ENCODE results near the gene EEF1E1. TPM values are rescaled to one million over a fixed set of nuclear protein-coding genes. Genes with fewer than 3 reads are reported as not detected.

The EEF1E1 gene
- total and polyA plus RNA-seq, 9 of the 15 experiments (the other 6 are each of a cell fraction or from before 2014, with no cell fraction given), result 135 to 1,355 (median 327) TPM

DNA sequence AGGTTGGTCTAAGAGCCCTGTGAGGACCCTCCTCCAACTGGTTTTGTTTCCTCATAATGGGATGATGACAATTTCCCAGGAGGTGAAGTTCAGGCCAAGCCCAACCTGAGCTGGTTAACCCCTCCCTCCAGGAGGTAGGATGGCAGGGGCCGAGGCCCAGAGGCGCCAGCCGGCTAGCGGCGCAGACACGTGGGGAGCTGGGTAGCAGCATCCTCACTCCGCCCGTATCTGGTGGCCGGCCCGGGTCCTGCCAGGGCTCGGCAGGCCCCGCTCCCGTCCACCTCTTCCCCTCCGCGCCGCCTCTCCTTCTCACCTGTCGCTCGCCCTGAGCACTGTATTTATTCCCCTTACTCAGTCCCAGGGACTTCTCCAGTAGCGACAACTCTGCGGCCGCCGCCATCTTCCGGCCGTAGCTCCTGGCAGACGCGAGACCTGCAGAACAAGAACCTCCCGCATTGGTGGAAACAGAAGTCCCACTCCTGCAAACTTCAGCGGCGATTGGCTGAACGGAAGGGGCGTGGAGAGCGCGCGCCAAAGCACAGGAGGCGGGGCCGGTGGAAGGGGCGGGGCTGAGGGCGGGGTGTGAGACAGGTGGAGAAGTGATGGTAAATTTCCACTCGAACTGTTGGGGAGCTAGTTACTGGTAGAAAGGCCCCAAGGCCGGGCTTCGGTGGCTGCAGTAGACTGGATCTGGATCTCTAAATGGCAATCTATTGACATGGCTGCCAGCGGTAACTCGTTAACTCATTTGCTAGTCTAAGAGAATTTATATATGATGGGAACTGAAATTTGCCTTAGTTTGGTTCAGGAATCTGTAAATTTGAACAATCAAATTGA is at the start of gene EEF1E1 (continued):
- TF ChIP-seq, protein P1, sequence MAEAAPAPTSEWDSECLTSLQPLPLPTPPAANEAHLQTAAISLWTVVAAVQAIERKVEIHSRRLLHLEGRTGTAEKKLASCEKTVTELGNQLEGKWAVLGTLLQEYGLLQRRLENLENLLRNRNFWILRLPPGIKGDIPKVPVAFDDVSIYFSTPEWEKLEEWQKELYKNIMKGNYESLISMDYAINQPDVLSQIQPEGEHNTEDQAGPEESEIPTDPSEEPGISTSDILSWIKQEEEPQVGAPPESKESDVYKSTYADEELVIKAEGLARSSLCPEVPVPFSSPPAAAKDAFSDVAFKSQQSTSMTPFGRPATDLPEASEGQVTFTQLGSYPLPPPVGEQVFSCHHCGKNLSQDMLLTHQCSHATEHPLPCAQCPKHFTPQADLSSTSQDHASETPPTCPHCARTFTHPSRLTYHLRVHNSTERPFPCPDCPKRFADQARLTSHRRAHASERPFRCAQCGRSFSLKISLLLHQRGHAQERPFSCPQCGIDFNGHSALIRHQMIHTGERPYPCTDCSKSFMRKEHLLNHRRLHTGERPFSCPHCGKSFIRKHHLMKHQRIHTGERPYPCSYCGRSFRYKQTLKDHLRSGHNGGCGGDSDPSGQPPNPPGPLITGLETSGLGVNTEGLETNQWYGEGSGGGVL (CRISPR knock-in tag; IDR thresholded peaks at IDR 0.05), result no peak
- TF ChIP-seq NFIC (IDR thresholded peaks at IDR 0.05) (0 out of 2 replicates have a peak, but pooled peaks have one; percentile 5), HSF4 (CRISPR knock-in tag; IDR thresholded peaks at IDR 0.05; ENCODE audit: borderline replicate concordance) (no peak), PHTF2 (CRISPR knock-in tag; IDR thresholded peaks at IDR 0.05) (no peak), ARID2 (IDR thresholded peaks at IDR 0.05) (no peak), FOXP1 (CRISPR knock-in tag; IDR thresholded peaks at IDR 0.05) (no peak), NONO (IDR thresholded peaks at IDR 0.05; ENCODE audit: low read depth in 2 of 2, low read length in 1 of 2) (no peak), MCM2 (IDR thresholded peaks at IDR 0.05; ENCODE audit: low read depth) (no peak), ZBTB17 (CRISPR knock-in tag; IDR thresholded peaks at IDR 0.05) (peak; percentile 79; the same call in 1 of the 2 replicates), HDAC8 (tag; IDR thresholded peaks at IDR 0.05) (no peak), TGIF2 (CRISPR knock-in tag; IDR thresholded peaks at IDR 0.05) (no peak; the same call in 1 of the 2 replicates), ZNF551 (CRISPR knock-in tag; IDR thresholded peaks at IDR 0.05) (no peak), SRSF1 (IDR thresholded peaks at IDR 0.05; ENCODE audit: low read depth, low read length) (no peak), HOXB6 (CRISPR knock-in tag; IDR thresholded peaks at IDR 0.05; ENCODE audit: borderline replicate concordance) (no peak), HDAC1 (IDR thresholded peaks at IDR 0.05) (peak in 1 of 2 experiments; percentile 99; a peak in 3 of 4 replicates), CTBP1 (IDR thresholded peaks at IDR 0.05; ENCODE audit: borderline replicate concordance) (no peak), ZNF253 (CRISPR knock-in tag; conservative IDR thresholded peaks at IDR 0.05) (no peak), PTTG1 (tag; IDR thresholded peaks at IDR 0.05; ENCODE audit: low read depth) (no peak), NFXL1 (CRISPR knock-in tag; IDR thresholded peaks at IDR 0.05) (no peak)
- TF ChIP-seq, protein P2, sequence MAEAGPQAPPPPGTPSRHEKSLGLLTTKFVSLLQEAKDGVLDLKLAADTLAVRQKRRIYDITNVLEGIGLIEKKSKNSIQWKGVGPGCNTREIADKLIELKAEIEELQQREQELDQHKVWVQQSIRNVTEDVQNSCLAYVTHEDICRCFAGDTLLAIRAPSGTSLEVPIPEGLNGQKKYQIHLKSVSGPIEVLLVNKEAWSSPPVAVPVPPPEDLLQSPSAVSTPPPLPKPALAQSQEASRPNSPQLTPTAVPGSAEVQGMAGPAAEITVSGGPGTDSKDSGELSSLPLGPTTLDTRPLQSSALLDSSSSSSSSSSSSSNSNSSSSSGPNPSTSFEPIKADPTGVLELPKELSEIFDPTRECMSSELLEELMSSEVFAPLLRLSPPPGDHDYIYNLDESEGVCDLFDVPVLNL (CRISPR knock-in tag; IDR thresholded peaks at IDR 0.05; ENCODE audit: low read depth), result 0 out of 2 replicates have a peak, but pooled peaks have one; percentile 40
- TF ChIP-seq, protein P3, sequence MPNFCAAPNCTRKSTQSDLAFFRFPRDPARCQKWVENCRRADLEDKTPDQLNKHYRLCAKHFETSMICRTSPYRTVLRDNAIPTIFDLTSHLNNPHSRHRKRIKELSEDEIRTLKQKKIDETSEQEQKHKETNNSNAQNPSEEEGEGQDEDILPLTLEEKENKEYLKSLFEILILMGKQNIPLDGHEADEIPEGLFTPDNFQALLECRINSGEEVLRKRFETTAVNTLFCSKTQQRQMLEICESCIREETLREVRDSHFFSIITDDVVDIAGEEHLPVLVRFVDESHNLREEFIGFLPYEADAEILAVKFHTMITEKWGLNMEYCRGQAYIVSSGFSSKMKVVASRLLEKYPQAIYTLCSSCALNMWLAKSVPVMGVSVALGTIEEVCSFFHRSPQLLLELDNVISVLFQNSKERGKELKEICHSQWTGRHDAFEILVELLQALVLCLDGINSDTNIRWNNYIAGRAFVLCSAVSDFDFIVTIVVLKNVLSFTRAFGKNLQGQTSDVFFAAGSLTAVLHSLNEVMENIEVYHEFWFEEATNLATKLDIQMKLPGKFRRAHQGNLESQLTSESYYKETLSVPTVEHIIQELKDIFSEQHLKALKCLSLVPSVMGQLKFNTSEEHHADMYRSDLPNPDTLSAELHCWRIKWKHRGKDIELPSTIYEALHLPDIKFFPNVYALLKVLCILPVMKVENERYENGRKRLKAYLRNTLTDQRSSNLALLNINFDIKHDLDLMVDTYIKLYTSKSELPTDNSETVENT (CRISPR knock-in tag; IDR thresholded peaks at IDR 0.05), result no peak; the same call in 1 of the 2 replicates
- TF ChIP-seq, protein P4, sequence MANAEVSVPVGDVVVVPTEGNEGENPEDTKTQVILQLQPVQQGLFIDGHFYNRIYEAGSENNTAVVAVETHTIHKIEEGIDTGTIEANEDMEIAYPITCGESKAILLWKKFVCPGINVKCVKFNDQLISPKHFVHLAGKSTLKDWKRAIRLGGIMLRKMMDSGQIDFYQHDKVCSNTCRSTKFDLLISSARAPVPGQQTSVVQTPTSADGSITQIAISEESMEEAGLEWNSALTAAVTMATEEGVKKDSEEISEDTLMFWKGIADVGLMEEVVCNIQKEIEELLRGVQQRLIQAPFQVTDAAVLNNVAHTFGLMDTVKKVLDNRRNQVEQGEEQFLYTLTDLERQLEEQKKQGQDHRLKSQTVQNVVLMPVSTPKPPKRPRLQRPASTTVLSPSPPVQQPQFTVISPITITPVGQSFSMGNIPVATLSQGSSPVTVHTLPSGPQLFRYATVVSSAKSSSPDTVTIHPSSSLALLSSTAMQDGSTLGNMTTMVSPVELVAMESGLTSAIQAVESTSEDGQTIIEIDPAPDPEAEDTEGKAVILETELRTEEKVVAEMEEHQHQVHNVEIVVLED (CRISPR knock-in tag; IDR thresholded peaks at IDR 0.05), result peak; percentile 38; the same call in 1 of the 2 replicates
